NCI-H82 treated with DMSO at 0.1 percent for 48 hours (cell line): ENCODE data around the gene ABHD17A.
"Not testable (repeated sequence)": the region's sequence is repeated elsewhere in the genome, so short reads cannot be mapped to it uniquely, and the experiment has no call there.

Experiments used
- DNase-seq: peaks from one replicate; lab custom pipeline; 2025; ENCODE audit not compliant: unreplicated experiment; lab: John Stamatoyannopoulos, UW

The ABHD17A gene

DNA sequence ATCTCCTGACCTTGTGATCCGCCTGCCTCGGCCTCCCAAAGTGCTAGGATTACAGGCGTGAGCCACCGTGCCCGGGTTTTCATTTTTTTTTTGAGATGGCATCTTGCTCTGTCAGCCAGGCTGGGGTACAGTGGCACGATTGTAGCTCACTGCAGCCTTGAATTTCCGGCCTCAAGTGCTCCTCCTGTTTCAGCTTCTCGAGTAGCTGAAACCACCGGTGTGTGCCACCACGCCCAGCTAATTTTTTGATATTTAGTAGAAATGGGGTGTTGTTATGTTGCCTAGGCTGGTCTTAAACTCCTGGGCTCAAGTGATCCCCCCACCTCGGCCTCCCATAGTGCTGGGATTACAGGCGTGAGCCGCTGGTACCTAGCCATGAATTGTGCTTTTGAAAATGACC lies 25.8 kb upstream of the ABHD17A start:
- no peak for DNase-seq

GRCh38 chr19:1910177-1910576 lies 24.9 kb upstream of the ABHD17A start:
- DNase-seq, result no peak

DNA sequence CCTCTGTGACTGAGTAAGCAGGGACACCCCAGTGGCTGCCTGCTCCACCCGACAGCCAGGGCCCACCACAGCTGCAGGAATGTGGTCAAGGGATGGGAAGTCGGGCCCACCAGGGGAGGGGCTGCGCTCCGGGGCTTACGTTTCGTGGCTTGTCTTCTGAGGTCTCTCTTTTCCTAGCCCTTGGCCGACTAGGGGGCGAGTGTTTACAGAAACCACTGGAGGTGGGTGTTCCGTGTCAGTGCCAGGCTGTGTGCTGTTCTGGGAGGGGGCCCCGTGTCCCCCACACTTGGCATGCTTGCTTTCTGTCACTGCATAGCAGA lies 24.4 kb upstream of the ABHD17A start:
- no peak for DNase-seq

- DNase-seq, result no peak
Observed at GRCh38 chr19:1908364-1908678, 23.0 kb upstream of the ABHD17A start.

- no peak for DNase-seq
Observed at GRCh38 chr19:1907563-1908363, 22.5 kb upstream of the ABHD17A start.

- no peak for DNase-seq
Observed at GRCh38 chr19:1906985-1907562, 21.8 kb upstream of the ABHD17A start.

- DNase-seq, result no peak
Observed at GRCh38 chr19:1905863-1906375, 20.6 kb upstream of the ABHD17A start.

DNA sequence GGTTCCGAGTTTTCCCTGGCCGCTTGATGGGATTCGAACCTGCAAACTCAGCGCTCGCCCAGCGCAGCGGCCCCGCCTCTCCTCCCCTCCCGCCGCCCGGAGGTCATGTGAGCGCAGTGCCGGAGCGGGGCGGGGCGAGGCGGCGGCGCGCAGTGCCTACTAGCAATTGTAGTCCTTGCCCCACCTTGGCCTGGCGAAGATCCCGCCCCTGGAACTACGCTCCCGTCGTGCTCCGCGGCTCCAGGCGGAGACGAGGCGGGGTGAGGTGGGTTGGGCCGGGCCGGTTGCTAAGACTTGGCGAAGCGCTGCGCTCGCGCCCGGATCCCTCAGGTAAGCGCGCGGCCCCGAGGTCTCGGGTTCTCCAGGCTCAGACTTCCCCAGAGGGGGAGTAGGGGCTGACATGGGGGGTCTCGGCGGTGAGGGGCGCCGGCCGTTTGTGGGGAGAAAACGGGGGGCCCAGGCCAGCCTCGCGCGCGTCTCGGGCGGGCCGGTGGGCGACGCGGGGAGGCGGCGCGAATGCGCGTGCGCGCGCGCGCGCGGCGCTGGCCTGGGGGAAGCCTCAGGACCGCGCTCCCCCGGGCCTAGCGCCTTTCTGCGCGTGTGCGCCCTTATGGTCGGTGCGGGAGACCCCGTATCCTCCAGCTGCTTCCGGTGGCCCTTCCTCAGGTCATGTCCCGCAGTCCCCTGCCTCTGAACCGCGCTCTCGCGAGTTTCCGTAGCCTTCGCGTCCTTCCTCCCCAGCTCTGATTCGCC lies 20.0 kb upstream of the ABHD17A start, which contains the start of the genes ADAT3 and SCAMP4:
TSS of gene ADAT3 (plus strand) at position 290 of the 753 bp plus-strand sequence. CDS start 6,649 bp downstream, outside the sequence.
TSS of gene SCAMP4 (plus strand) at position 290 of the 753 bp plus-strand sequence. CDS start 9,621 bp downstream, outside the sequence.
- peak; percentile 85 for DNase-seq

DNA sequence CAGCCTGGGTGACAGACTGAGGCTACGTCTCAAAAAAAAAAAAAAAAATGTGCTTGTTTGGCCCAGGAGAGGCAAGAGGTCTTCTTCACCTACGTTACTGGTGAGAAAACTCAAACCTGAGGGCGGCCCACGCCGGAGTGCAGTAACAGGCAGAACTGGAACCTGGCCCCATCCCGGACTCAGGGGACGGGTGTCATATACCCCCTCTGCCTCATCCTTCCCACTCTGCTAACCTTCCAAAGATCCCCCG lies 19.5 kb upstream of the ABHD17A start:
- no peak for DNase-seq

GRCh38 chr19:1902923-1903322 lies 17.6 kb upstream of the ABHD17A start:
- no peak for DNase-seq

- no peak for DNase-seq
Observed at GRCh38 chr19:1901940-1902404, 16.7 kb upstream of the ABHD17A start.

DNA sequence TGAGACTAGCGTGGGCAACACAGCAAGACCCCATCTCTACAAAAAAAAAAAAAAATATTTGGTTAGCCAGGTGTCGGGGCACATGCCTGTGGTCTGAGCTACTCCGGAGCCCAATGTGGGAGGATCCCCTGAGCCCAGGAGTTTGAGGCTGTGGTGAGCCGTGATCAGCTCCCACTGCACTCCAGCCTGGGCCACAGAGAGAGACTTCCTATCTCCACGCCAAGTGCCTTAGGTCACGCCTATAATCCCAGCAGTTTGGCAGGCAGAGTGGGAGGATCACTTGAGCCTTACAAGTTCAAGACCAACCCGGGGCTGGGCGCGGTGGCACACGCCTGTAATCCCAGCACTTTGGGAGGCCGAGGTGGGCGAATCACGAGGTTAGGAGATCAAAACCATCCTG lies 11.2 kb upstream of the ABHD17A start:
- no peak for DNase-seq

DNA sequence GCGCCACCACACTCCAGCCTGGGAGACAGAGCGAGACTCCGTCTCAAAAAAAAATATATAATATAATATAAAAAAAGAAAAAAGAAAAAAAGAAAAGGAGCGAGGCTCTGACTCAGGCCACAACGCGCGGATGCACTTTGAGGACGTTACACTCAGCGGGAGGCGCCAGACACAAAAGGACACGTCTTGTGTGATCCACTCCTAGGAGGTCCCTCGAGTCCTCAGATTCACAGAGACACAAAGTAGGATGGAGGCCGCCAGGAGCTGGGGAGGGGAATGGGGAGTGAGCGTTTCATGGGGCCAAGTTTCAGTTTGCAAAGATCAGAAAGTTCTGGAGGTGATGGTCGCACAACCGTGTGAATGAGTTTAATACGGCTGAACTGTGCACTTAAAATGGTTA lies 8.5 kb upstream of the ABHD17A start:
- no peak for DNase-seq

- DNase-seq, result no peak
Observed at GRCh38 chr19:1889907-1890306, 4.6 kb upstream of the ABHD17A start.

GRCh38 chr19:1888385-1888784 lies 3.1 kb upstream of the ABHD17A start:
- no peak for DNase-seq

DNA sequence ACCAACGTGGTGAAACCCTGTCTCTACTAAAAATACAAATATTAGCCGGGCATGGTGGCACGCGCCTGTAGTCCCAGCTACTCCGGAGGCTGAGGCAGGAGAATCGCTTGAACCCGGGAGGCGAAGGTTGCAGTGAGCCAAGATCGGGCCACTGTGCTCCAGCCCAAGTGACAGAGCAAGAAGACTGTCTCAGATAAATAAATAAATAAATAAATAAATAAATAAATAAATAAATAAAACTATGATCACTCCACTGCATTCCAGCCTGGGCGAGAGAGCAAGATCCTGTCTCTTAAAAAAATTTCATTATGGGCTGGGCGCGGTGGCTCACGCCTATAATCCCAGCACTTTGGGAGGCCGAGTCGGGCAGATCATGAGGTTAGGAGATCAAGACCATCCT lies 1.1 kb upstream of the ABHD17A start:
- DNase-seq, result not testable (repeated sequence)

GRCh38 chr19:1884719-1885334 lies 469 bp downstream of the ABHD17A start:
- no peak for DNase-seq

DNA sequence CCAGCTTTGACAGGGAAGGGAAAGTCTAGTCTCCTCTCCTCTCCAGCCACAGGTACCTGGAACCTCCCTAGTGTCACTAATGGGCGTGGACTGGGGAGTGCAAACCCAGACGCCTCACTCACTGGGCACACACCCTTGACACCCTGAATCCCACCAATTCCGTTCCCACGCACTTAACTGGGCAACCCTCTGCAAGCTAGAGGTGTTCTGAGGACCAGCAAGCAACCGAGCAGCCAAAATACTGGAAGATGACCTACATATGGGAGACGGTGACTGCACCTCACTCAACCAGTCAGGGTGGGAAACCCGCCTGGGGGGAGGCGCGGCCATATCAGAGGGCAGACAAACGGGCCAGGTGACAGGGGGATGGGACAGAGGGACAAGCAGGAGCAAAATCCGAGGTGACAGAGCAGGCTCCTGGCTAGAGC lies 991 bp downstream of the ABHD17A start:
- DNase-seq, result no peak

DNA sequence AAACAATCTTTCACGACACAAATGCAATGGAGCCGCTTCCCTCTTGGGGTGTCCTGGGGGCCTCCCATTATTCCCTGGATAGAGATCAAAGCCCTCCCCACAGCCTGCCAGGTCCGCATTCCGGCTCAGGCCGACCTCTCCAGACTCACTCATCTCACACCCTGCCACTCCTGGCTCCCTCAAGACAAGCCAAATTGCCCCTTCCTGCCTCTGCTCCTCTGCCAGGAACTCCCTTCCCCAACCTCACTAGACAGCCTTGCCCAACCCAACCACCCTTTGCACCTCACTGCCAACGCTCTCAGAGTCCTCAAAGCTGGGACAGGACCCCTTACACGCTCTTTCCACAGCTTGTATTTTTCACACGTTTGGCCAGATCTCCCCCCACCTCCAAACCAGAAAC lies 1.5 kb downstream of the ABHD17A start:
- no peak for DNase-seq

DNA sequence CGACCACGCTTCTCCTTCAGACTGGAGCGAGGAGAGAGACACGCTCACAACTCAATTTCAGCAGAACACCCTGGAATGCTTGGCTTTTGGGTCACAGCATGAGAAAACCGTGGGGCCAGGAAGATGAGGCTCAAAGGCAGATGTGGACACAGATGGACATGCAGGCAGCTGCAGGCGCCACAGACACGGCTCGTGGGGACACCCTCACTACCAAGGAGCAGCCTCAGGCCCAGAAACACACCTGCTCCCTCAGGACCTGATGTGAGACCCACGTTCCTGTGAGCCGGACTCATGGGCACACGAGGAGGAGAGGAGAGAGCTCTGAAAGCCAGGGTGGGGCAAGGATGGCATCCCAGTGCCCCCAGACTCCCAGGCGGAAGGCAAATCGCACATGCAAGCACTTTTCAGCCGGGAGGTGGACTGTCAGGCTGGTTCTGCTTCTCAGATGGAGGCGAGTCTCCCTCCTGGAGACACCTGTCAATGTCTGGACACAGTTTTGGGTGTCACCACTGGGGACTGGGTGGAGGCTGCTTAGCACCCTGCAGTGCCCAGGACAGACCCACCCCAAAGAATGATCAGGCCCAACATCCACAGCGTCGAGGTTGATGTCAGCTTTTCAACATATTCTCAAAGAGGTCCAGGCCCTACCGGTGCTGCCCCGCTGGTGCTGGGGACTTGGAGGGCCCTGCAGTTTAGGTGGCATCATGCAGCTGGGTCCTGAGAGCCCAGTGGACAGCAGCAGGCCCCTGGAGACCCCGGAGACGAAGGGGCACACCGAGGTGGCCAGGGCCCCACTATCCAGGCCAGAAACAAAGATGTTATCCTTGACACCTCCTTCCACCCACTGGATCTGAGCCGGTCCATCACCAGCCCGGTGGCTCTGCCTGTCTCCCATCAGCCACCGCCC lies 2.3 kb downstream of the ABHD17A start:
- no peak for DNase-seq
